Type B pancreatic cell (in vitro differentiated cells): ENCODE data around the gene ID1. TPM values are rescaled to one million over a fixed set of nuclear protein-coding genes. Genes with fewer than 3 reads are reported as not detected.

ENCODE experiments used
- DNase-seq: peaks from one replicate; pipeline ENCODE4 v3.0.0; 2021; ENCODE audit warnings: mixed read lengths; ENCODE audit not compliant: unreplicated experiment; ENCODE audit errors: extremely low spot score
- H3K27ac Mint-ChIP-seq: 2 replicates; pipeline ENCODE4 v1.8.0; 2021; ENCODE audit warnings: mild to moderate bottlenecking, mixed read lengths
- H3K27me3 Mint-ChIP-seq: 2 replicates; pipeline ENCODE4 v1.8.0; 2021; ENCODE audit warnings: mixed read lengths
- H3K36me3 Mint-ChIP-seq: 2 replicates; pipeline ENCODE4 v1.8.0; 2021; ENCODE audit warnings: mixed read lengths
- H3K4me1 Mint-ChIP-seq: one replicate; pipeline ENCODE4 v1.8.0; 2021; ENCODE audit warnings: mixed read lengths; ENCODE audit not compliant: unreplicated experiment
- H3K4me3 Mint-ChIP-seq: 2 replicates; pipeline ENCODE4 v1.8.0; 2021; ENCODE audit warnings: mild to moderate bottlenecking, mixed read lengths
- H3K9me3 Mint-ChIP-seq: 2 replicates; pipeline ENCODE4 v1.8.0; 2021; ENCODE audit warnings: mixed read lengths
- microRNA-seq: library from miRNA; unstranded; fragments of <30 nt; microRNA quantifications from one replicate; pipeline ENCODE4, GENCODE V29; 2020
- total RNA-seq: library from RNA; stranded (reverse); gene quantifications from 2 replicates; pipeline ENCODE4 v1.2.1, GENCODE V29; 2021; ENCODE audit warnings: low replicate concordance
- TF ChIP-seq, protein P1 (sequence below): fragments of 200-600 bp; sonication (generic); conservative IDR thresholded peaks from 2 replicates; pipeline ENCODE4 v1.5.0; 2021; ENCODE audit warnings: antibody characterized with exemption, mild to moderate bottlenecking

ID1 gene
- total RNA-seq, 1 donor from 2014 or later: 472 TPM

DNA sequence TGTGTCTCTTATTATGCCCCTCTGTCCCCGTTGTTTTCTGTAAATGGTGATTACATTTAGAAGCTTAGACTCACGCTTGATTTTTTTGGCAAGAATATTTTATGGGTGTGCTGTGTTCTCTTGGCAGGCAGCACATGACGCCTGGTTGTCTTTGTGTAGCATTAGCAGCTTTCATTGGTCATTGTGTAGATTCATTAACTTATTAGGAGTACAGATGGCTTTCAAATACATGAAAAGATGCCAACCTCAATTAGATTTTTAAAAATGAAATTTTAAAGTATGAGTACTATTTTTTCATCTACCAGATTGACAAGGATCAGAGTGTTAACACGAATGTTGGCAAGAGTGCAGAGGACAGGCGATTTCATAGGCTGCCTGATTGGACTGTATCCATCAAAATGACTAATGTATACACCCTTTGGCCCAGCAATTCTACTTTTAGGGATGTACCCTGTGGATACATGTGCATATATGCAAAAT, 47.9 kb downstream of the ID1 start:
- H3K4me3 Mint-ChIP-seq: no peak overlapping the region
- TF ChIP-seq, protein P1, sequence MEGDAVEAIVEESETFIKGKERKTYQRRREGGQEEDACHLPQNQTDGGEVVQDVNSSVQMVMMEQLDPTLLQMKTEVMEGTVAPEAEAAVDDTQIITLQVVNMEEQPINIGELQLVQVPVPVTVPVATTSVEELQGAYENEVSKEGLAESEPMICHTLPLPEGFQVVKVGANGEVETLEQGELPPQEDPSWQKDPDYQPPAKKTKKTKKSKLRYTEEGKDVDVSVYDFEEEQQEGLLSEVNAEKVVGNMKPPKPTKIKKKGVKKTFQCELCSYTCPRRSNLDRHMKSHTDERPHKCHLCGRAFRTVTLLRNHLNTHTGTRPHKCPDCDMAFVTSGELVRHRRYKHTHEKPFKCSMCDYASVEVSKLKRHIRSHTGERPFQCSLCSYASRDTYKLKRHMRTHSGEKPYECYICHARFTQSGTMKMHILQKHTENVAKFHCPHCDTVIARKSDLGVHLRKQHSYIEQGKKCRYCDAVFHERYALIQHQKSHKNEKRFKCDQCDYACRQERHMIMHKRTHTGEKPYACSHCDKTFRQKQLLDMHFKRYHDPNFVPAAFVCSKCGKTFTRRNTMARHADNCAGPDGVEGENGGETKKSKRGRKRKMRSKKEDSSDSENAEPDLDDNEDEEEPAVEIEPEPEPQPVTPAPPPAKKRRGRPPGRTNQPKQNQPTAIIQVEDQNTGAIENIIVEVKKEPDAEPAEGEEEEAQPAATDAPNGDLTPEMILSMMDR: no peak
- no peak for DNase-seq
- no peaks in the 10 kb centered on the region for H3K9me3 Mint-ChIP-seq
- H3K27me3 Mint-ChIP-seq: peaks cover 5% of the 10 kb centered on the region
- no peak overlapping the region for H3K27ac Mint-ChIP-seq
- H3K4me1 Mint-ChIP-seq: no peaks in the 10 kb centered on the region
- no peaks in the 10 kb centered on the region for H3K36me3 Mint-ChIP-seq

DNA sequence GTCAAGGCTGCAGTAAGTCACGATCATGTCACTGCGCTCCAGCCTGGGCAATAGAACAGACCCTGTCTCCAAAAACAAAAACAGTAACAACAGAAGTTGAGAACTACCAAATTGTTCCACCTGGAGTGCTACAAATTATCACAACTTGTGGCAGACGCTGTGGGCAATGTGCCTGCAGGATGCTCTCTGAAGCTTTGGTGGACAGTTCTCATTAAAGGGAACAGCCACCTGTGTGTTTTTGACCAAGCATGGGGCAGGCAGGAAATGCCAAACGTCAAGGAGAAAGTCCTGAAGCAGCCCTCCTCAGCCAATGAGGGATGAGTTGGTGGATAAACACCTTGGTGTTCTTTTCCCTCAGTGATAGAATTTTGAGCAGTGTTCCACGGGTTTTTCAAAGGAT, 48.5 kb downstream of the ID1 start:
- no peaks in the 10 kb centered on the region for H3K9me3 Mint-ChIP-seq
- no peak overlapping the region for H3K4me3 Mint-ChIP-seq
- H3K27me3 Mint-ChIP-seq: peaks cover 5% of the 10 kb centered on the region
- TF ChIP-seq, protein P1: no peak
- DNase-seq: no peak
- no peaks in the 10 kb centered on the region for H3K36me3 Mint-ChIP-seq
- H3K27ac Mint-ChIP-seq: no peak overlapping the region
- H3K4me1 Mint-ChIP-seq: no peaks in the 10 kb centered on the region

DNA sequence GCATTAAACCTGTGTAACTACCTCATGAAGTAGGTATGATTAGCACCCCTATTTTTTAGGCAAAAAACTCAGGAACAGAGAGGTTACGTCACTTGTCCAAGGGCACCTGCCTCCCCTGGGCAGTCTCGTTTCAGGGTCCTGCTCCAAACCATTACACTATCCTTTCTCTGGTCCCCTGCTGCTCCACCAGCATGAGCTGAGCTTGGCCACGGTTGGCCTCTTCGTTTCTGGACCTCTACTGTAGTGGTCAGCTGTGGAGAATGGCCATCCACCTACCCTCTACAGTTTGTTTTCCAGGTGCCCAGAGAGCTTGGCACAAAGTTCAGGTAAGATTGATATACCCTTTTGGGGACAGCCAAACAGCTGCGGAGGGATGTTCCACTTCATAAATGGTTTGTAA, 49.4 kb downstream of the ID1 start:
- no peak overlapping the region for H3K4me3 Mint-ChIP-seq
- peaks cover 5% of the 10 kb centered on the region for H3K27me3 Mint-ChIP-seq
- no peak overlapping the region for H3K27ac Mint-ChIP-seq
- DNase-seq: no peak
- H3K9me3 Mint-ChIP-seq: no peaks in the 10 kb centered on the region
- no peaks in the 10 kb centered on the region for H3K4me1 Mint-ChIP-seq
- H3K36me3 Mint-ChIP-seq: no peaks in the 10 kb centered on the region
- TF ChIP-seq, protein P1: no peak

Small RNA genes within 50 kb of the gene (microRNA-seq; reads per million reads assigned to microRNA genes)
- 1.1 reads per million for gene MIR3193

Other genes with a start within 250 kb of the ID1 start
- not detected in 2 replicates for gene DEFB118, start 236.7 kb upstream of the ID1 start, total RNA-seq
- not detected in 2 replicates for gene DEFB119, start 214.7 kb upstream of the ID1 start, total RNA-seq
- gene DEFB121, start 199.1 kb upstream of the ID1 start, total RNA-seq: not detected in 2 replicates
- gene DEFB123, start 164.7 kb upstream of the ID1 start, total RNA-seq: not detected in 2 replicates
- not detected in 2 replicates for gene DEFB124, start 130.2 kb upstream of the ID1 start, total RNA-seq
- gene REM1, start 130.0 kb upstream of the ID1 start, total RNA-seq: not detected in 2 replicates
- 246 and 281 TPM in 2 replicates for gene HM13, start 90.8 kb upstream of the ID1 start, total RNA-seq
- not detected in 2 replicates for gene COX4I2, start 32.6 kb downstream of the ID1 start, total RNA-seq
- 142 and 243 TPM in 2 replicates for gene BCL2L1, start 117.6 kb downstream of the ID1 start, total RNA-seq
- gene TPX2, start 134.0 kb downstream of the ID1 start, total RNA-seq: 45.0 and 130 TPM in 2 replicates
- gene MYLK2, start 214.1 kb downstream of the ID1 start, total RNA-seq: 0.21 and 0.77 TPM in 2 replicates
- 0.22 TPM in 1 of 2 replicates, not detected in the other for gene FOXS1, start 240.3 kb downstream of the ID1 start, total RNA-seq